K562 (cell line): Measurements from ENCODE around the gene CPED1. TPM values are rescaled to one million over a fixed set of nuclear protein-coding genes. Genes with fewer than 3 reads are reported as not detected.
A peak's percentile ranks its signal among the peaks of the same experiment; 100 is the strongest.

Experiments used
- ATAC-seq: fragments of 200-7000 bp; cut with Tn5 transposase; 3 replicates; pipeline ENCODE4 v1.9.1; 2020; ENCODE audit warnings: moderate library complexity
- BruUV-seq: library from RNA; stranded (reverse); fragments of 400-500 nt; replicated peaks from 2 replicates; lab custom pipeline; 2021; lab: Mats Ljungman, UMichigan
- CTCF ChIA-PET: fragments of 300-600 bp; formaldehyde crosslinking; extraction: SDS; loops from one replicate; lab custom pipeline; 2021; ENCODE audit warnings: low intra/inter-chr PET ratio; lab: Yijun Ruan, JAX
- POLR2A ChIA-PET: fragments of 300-600, 350-650 bp; sonication (Branson Sonifier 250); formaldehyde crosslinking; extraction: SDS; loops from one replicate; lab custom pipeline; 2021; ENCODE audit warnings: antibody characterized with exemption, inconsistent platforms; lab: Yijun Ruan, JAX
- DNase-seq, 4 experiments: peaks; one replicate each; pipeline versions ENCODE4 v3.0.0 to v3.0.0-alpha.2; 2011 to 2018; ENCODE audit warnings: low spot score in 3 of 4, mixed read lengths in 3 of 4; ENCODE audit errors: extremely low read depth in 1 of 4
- FAIRE-seq: peaks from 2 replicates; lab custom pipeline; 2011; peaks lifted over from hg19 to GRCh38; lab: Jason Lieb, UNC
- H2AFZ ChIP-seq: 2 replicates; pipeline ENCODE4 v1.6.0; 2011; ENCODE audit warnings: low read depth, low read length, control low read depth, inconsistent platforms
- H3K27ac ChIP-seq: fragments of 200-600 bp; 3 replicates; pipeline ENCODE4 v1.8.0; 2011; ENCODE audit warnings: low read depth, mild to moderate bottlenecking, control low read depth, inconsistent platforms, low read length, moderate library complexity, mixed read lengths; ENCODE audit errors: extremely low read depth
- H3K27me3 ChIP-seq, 2 experiments: fragments of 300-600 bp in 1 of 2; 2 replicates in 1 of 2; 3 replicates in 1 of 2; pipeline versions ENCODE4 v1.6.0 to v1.8.0; 2011; ENCODE audit warnings: inconsistent platforms in 2 of 2, low read length in 2 of 2, mild to moderate bottlenecking in 1 of 2, mixed read lengths in 1 of 2, moderate library complexity in 1 of 2; ENCODE audit not compliant: control insufficient read depth in 2 of 2, insufficient read depth in 2 of 2
- H3K36me3 ChIP-seq: fragments of 300-600 bp; 3 replicates; pipeline ENCODE4 v1.8.0; 2011; ENCODE audit warnings: mild to moderate bottlenecking, low read length, inconsistent platforms; ENCODE audit not compliant: control insufficient read depth, insufficient read depth
- H3K4me1 ChIP-seq, 2 experiments: fragments of 200-600 bp in 1 of 2; replicated peaks in 1 of 2; 2 replicates in 1 of 2; 3 replicates in 1 of 2; pipeline versions ENCODE4 v1.5.1 to v1.8.0; 2011; ENCODE audit warnings: inconsistent platforms in 2 of 2, low read length in 2 of 2, mild to moderate bottlenecking in 1 of 2, mixed read lengths in 1 of 2, moderate library complexity in 1 of 2; ENCODE audit not compliant: control insufficient read depth in 2 of 2, insufficient read depth in 2 of 2
- H3K4me2 ChIP-seq: 2 replicates; pipeline ENCODE4 v1.6.1; 2011; ENCODE audit warnings: low read length, control low read depth, inconsistent platforms, mixed read lengths; ENCODE audit not compliant: insufficient read depth
- H3K4me3 ChIP-seq: fragments of 200-600 bp; sonication (generic), shearing (Covaris generic); 2 replicates; pipeline ENCODE4 v1.5.1; 2016; ENCODE audit warnings: control low read depth, inconsistent platforms
- H3K79me2 ChIP-seq: fragments of 200-600 bp; 3 replicates; pipeline ENCODE4 v1.8.0; 2011; ENCODE audit warnings: low read length, inconsistent platforms; ENCODE audit not compliant: control insufficient read depth, insufficient read depth
- H3K9ac ChIP-seq, 2 experiments: 2 replicates each; pipeline versions ENCODE4 v1.6.0 to v1.6.1; 2011; ENCODE audit warnings: low read depth in 2 of 2, low read length in 2 of 2, control low read depth in 1 of 2, inconsistent platforms in 1 of 2, mild to moderate bottlenecking in 1 of 2, mixed read lengths in 1 of 2; ENCODE audit not compliant: insufficient read depth in 1 of 2
- H3K9me1 ChIP-seq: one replicate; pipeline ENCODE4 v1.6.0; 2011; ENCODE audit warnings: inconsistent platforms, mild to moderate bottlenecking, low read length, moderate library complexity; ENCODE audit not compliant: control insufficient read depth, insufficient read depth
- H3K9me3 ChIP-seq: replicated peaks from 2 replicates; pipeline ENCODE4 v1.5.1; 2011; ENCODE audit warnings: low read depth, low read length, inconsistent platforms; ENCODE audit not compliant: control insufficient read depth, insufficient read depth
- H4K20me1 ChIP-seq: replicated peaks from 2 replicates; pipeline ENCODE4 v1.6.1; 2011; ENCODE audit warnings: low read length, inconsistent platforms, mixed read lengths; ENCODE audit not compliant: control insufficient read depth, insufficient read depth
- FOXA3 ChIP-seq, 2 experiments: fragments of 450-650 bp in 1 of 2; sonication (generic) in 1 of 2; formaldehyde crosslinking; IDR thresholded peaks in 1 of 2; conservative IDR thresholded peaks in 1 of 2; 2 replicates each; pipeline versions ENCODE4 v1.4.0 to v1.8.0; 2020 to 2022; ENCODE audit warnings: mild to moderate bottlenecking in 2 of 2, missing genetic modification reagents in 1 of 2
- MEIS2 ChIP-seq: fragments of 450-650 bp; IDR thresholded peaks from 2 replicates; pipeline ENCODE4 v1.6.1; 2014; ENCODE audit warnings: mild to moderate bottlenecking; ENCODE audit not compliant: partially characterized antibody
- WGBS: fragments of 100-300 bp; shearing (Covaris generic); methylation state at CpG from one replicate; pipeline ENCODE4 v1.1.6; 2016; ENCODE audit warnings: low coverage, mixed read lengths; ENCODE audit not compliant: insufficient coverage; ENCODE audit errors: missing lambda C conversion rate; 5-methylcytosine and 5-hydroxymethylcytosine counted together
- in situ Hi-C: fragments of 300-500 bp; cut with MboI; formaldehyde crosslinking; loops from 4 replicates; pipeline ENCODE4 v1.15.0; 2018; ENCODE audit warnings: inconsistent platforms, mixed read lengths
- intact Hi-C: fragments of 100-400 bp; cut with micrococcal nuclease; formaldehyde crosslinking; loops from 2 replicates; pipeline ENCODE4 v1.14.2; 2022
- polyA plus RNA-seq, 8 experiments: library from polyadenylated mRNA; depleted of rRNA in 4 of 8; stranded (reverse) in 5 of 8; unstranded in 3 of 8; fragments of >200 nt; fragmentation: Nextera tagmentation in 2 of 8; fragmentation: Illumina TruSeq in 1 of 8; extraction: Ambion mirVana in 2 of 8; extraction: Trizol in 1 of 8; gene quantifications; 2 replicates each; pipeline versions ENCODE4 v1.2.1 to v1.2.3, GENCODE V29; 2011 to 2014; ENCODE audit warnings: inconsistent platforms in 1 of 8, missing spikeins in 1 of 8
- total RNA-seq, 7 experiments: library from RNA; depleted of rRNA in 6 of 7; stranded (reverse); fragments of >200 nt in 6 of 7; fragmentation: Illumina TruSeq in 2 of 7; extraction: Trizol in 2 of 7; gene quantifications; 2 replicates each; pipeline versions ENCODE4 v1.2.1 to v1.2.3, GENCODE V29; 2011 to 2021; ENCODE audit warnings: low replicate concordance in 1 of 7
- TF ChIP-seq, protein P1 (sequence below): fragments of 450-650 bp; IDR thresholded peaks from 2 replicates; pipeline ENCODE4 v1.6.1; 2016
- TF ChIP-seq, protein P2 (sequence below), 3 experiments: IDR thresholded peaks in 2 of 3; conservative IDR thresholded peaks in 1 of 3; 2 replicates each; pipeline ENCODE4 v1.5.1; 2011 to 2012; ENCODE audit warnings: low read length in 3 of 3, mild to moderate bottlenecking in 3 of 3, control low read depth in 2 of 3, improper control_type of control experiment in 1 of 3, inconsistent platforms in 1 of 3, low read depth in 1 of 3, mixed read lengths in 1 of 3, moderate library complexity in 1 of 3; ENCODE audit not compliant: insufficient read depth in 2 of 3

CPED1 gene
- total and polyA plus RNA-seq, 9 of the 15 experiments (the other 6 are each of a cell fraction or from before 2014, with no cell fraction given), result 195 to 393 (median 290) TPM

- in situ Hi-C loops, result no loop called here
Measured at GRCh38 chr7:121012919-121013318, 24.4 kb downstream of the CPED1 start.

More at GRCh38 chr7:121012919-121013318, 24.4 kb downstream of the CPED1 start:
- intact Hi-C loops, result no loop called here
- no peak overlapping the region for H3K9ac ChIP-seq
- no peaks in the 10 kb centered on the region for H3K27me3 ChIP-seq
- H3K4me1 ChIP-seq, result peaks cover 4 to 28% of the 10 kb centered on the region in 2 experiments; a peak in 3 of 5 replicates
- H3K27ac ChIP-seq, result no peak overlapping the region
- H3K9me1 ChIP-seq, result no peaks in the 10 kb centered on the region
- no peak for FAIRE-seq
- no peak overlapping the region for H3K4me3 ChIP-seq
- no peak for ATAC-seq
- peaks cover 92% of the 10 kb centered on the region for H3K36me3 ChIP-seq
- WGBS, result 79% methylated on average over 2 of the region's 2 CpGs
- ChIA-PET CTCF (no interaction called here), POLR2A (interaction anchor here (1.0 kb wide), 1 partner anchor 26 kb away, joined by 4 read pairs; no protein-coding TSS in a partner anchor)
- DNase-seq, result no peak
- H3K4me2 ChIP-seq, result no peak overlapping the region
- no peak overlapping the region for H2AFZ ChIP-seq
- no peaks in the 10 kb centered on the region for H4K20me1 ChIP-seq
- no TSS peak for BruUV-seq
- no peaks in the 10 kb centered on the region for H3K9me3 ChIP-seq
- peaks cover 97% of the 10 kb centered on the region for H3K79me2 ChIP-seq
- TF ChIP-seq, protein P1, sequence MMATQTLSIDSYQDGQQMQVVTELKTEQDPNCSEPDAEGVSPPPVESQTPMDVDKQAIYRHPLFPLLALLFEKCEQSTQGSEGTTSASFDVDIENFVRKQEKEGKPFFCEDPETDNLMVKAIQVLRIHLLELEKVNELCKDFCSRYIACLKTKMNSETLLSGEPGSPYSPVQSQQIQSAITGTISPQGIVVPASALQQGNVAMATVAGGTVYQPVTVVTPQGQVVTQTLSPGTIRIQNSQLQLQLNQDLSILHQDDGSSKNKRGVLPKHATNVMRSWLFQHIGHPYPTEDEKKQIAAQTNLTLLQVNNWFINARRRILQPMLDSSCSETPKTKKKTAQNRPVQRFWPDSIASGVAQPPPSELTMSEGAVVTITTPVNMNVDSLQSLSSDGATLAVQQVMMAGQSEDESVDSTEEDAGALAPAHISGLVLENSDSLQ, result peak; percentile 44
- TF ChIP-seq, protein P2, sequence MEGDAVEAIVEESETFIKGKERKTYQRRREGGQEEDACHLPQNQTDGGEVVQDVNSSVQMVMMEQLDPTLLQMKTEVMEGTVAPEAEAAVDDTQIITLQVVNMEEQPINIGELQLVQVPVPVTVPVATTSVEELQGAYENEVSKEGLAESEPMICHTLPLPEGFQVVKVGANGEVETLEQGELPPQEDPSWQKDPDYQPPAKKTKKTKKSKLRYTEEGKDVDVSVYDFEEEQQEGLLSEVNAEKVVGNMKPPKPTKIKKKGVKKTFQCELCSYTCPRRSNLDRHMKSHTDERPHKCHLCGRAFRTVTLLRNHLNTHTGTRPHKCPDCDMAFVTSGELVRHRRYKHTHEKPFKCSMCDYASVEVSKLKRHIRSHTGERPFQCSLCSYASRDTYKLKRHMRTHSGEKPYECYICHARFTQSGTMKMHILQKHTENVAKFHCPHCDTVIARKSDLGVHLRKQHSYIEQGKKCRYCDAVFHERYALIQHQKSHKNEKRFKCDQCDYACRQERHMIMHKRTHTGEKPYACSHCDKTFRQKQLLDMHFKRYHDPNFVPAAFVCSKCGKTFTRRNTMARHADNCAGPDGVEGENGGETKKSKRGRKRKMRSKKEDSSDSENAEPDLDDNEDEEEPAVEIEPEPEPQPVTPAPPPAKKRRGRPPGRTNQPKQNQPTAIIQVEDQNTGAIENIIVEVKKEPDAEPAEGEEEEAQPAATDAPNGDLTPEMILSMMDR (IDR thresholded peaks at IDR 0.05 in 2 of 3, conservative IDR thresholded peaks at IDR 0.05 in 1 of 3; ENCODE audit: insufficient read depth in 2 of 3, low read depth in 1 of 3, low read length in 3 of 3), result no peak
- TF ChIP-seq MEIS2, result peak; percentile 39
- TF ChIP-seq FOXA3 (CRISPR knock-in tag; conservative IDR thresholded peaks at IDR 0.05 in 1 of 2, IDR thresholded peaks at IDR 0.05 in 1 of 2), result peak in 1 of 2 experiments; percentile 73; a peak in 2 of 4 replicates
